Measurements from ENCODE around the gene FOXK2.

FOXK2 gene

DNA sequence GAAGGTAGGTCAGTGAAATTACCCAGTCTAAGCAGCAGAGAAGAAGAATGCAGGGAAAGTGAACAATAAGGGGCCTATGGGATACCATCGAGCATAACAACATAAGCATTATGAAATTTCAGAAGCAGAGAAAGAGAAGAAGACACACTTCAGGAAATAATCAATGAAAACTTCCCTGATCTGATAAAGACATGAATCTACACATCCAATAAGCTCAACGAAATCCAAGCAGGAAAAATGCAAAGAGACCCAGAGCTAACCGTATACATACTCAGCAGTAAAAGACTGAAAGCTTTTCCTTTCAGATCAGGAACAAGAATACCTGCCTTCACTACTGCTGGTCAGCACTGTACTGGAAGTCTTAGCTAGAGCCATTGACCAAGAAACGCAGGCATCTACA is 90.1 kb downstream of the FOXK2 start:
- DNase-seq (ENCODE audit: low spot score in 2 of 2) (no peak), ATAC-seq (no peak)
- Mint-ChIP-seq H3K4me3 (no peak overlapping the region), H3K27ac (peak overlapping the region; percentile 10), H3K9me3 (no peaks in the 10 kb centered on the region), H3K36me3 (peaks cover 98% of the 10 kb centered on the region), H3K4me1 (peaks cover 1% of the 10 kb centered on the region)

DNA sequence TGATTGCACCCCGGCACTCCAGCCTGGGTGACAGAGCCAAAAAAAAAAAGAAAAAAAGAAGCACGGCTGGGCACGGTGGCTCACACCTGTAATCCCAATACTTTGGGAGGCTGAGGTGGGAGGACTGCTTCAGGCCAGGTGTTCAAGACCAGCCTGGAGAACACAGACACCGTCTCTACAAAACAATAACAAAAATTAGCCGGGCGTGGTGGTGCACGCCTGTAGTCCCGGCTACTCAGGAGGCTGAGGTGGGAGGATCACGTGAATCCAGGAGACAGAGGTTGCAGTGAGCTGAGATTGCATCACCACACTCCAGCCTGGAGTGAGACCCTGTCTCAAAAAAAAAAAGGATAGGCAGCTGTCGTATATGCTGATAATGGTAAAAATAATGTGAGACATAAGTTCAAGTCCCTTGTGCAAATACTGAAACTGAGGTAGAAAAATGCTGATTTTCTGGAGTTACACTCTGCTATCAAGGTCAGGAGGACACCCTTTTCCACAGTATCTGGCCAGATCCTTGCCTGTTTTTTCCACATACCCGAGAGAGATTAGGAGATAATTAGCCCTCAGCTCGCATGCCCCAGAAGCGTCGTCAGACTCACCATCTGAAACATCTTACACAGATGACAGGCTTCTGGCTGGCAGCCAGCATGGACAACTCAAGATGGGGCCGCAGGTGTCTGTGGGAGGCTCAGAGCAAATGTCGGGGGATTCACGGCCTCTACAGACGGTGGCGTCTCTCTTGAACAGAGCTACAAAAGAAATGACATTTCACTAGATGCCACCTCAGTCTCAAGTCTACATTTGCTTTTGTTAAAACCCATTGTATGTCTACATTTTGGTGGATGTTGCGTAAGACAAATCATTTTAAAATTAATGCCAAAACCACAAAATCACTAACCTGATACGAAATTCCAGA is 91.9 kb downstream of the FOXK2 start:
- H3K36me3 Mint-ChIP-seq = peaks cover 98% of the 10 kb centered on the region
- DNase-seq (ENCODE audit: low spot score in 2 of 2) (no peak), ATAC-seq (no peak)
- no peak overlapping the region for H3K27ac Mint-ChIP-seq
- no peak overlapping the region for H3K4me3 Mint-ChIP-seq
- no peaks in the 10 kb centered on the region for H3K9me3 Mint-ChIP-seq
- no peaks in the 10 kb centered on the region for H3K4me1 Mint-ChIP-seq

- Mint-ChIP-seq H3K9me3 (no peaks in the 10 kb centered on the region), H3K4me3 (no peak overlapping the region), H3K4me1 (no peaks in the 10 kb centered on the region), H3K36me3 (peaks cover 100% of the 10 kb centered on the region), H3K27ac (peak overlapping the region; percentile 71)
- ATAC-seq = peak; percentile 43
- DNase-seq (ENCODE audit: low spot score in 2 of 2) = no peak
These were observed 94.0 kb downstream of the FOXK2 start for GRCh38 chr17:82613283-82614094.

- no peak overlapping the region for H3K4me3 Mint-ChIP-seq
- H3K36me3 Mint-ChIP-seq = peaks cover 100% of the 10 kb centered on the region
- DNase-seq (ENCODE audit: low spot score in 2 of 2) (no peak), ATAC-seq (no peak)
- no peaks in the 10 kb centered on the region for H3K4me1 Mint-ChIP-seq
- H3K27ac Mint-ChIP-seq = peak overlapping the region; percentile 71
- H3K9me3 Mint-ChIP-seq = no peaks in the 10 kb centered on the region
These were observed 94.6 kb downstream of the FOXK2 start for GRCh38 chr17:82614095-82614631.

DNA sequence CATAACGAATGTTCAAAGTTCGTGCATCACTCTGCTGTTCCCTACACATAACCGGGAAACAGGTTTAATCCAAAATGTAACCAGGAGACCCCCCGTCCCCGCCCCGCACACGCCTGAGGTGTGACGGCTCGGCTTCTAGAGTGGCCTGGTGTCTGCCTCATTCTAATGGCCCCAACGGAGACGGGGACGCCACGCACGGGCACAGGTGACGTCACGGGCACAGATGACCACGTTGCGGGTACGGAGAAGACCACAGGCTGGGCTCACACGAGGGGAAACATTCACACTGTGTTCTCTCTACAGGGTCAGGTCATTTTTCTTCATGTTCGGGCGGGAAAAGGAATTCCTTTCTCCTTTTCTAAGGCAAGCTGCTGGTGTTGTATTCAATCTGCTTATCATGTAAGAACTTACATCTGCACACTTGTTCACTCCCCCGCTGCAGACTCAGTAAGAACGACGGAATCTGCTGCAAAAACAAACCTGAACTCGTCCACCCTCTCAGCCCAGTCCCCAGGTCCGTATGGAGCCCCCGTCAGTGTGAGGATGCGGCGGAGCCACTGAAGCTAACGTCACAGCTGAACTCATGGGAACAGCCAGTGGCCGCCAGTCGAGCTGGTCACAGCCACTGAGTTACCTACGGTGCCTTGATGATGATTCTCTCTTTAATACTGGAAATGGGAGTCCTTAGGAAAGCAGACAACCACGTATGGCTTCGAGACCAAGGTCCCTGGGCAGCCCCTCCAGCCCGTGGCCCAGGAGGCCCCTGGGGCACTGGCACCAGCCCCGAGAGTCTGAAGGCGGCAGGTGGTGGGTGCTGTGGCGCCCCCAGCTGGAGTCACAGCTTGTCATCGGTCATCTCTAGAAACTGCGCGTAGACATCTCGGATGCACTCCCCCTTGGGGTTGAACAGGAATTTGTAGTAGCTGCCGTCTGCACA is 95.8 kb downstream of the FOXK2 start:
- Mint-ChIP-seq H3K9me3 (no peaks in the 10 kb centered on the region), H3K36me3 (peaks cover 100% of the 10 kb centered on the region), H3K4me1 (no peaks in the 10 kb centered on the region), H3K27ac (no peak overlapping the region), H3K4me3 (no peak overlapping the region)
- ATAC-seq (no peak), DNase-seq (ENCODE audit: low spot score in 2 of 2) (no peak)

GRCh38 chr17:82616021-82616711 is 96.6 kb downstream of the FOXK2 start:
- no peak overlapping the region for H3K27ac Mint-ChIP-seq
- no peak for DNase-seq (ENCODE audit: low spot score in 2 of 2)
- H3K36me3 Mint-ChIP-seq = peaks cover 100% of the 10 kb centered on the region
- H3K4me1 Mint-ChIP-seq = no peaks in the 10 kb centered on the region
- no peak overlapping the region for H3K4me3 Mint-ChIP-seq
- H3K9me3 Mint-ChIP-seq = no peaks in the 10 kb centered on the region
- ATAC-seq = no peak

DNA sequence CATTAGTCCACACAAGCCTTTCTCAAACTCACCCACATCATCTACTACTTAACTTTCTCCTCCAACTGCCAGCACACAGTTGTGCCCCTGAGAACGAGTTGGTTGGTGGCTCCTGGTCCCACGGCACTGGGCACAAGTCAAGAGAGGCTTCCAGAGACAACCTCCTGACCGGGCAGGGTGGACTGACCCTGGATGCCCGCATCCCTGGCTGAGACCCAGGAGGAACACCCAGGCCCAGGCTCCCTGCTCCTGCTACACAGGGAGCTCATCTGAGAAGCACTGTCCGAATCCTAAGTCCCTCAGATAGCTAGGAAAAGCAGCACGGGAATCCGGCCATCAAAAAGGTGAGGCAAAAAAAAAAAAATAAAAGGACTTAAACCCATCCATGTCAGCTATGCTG is 99.7 kb downstream of the FOXK2 start:
- ATAC-seq (no peak), DNase-seq (ENCODE audit: low spot score in 2 of 2) (no peak)
- Mint-ChIP-seq H3K36me3 (peaks cover 100% of the 10 kb centered on the region), H3K9me3 (no peaks in the 10 kb centered on the region), H3K27ac (peak overlapping the region; percentile 23), H3K4me1 (no peaks in the 10 kb centered on the region), H3K4me3 (no peak overlapping the region)

DNA sequence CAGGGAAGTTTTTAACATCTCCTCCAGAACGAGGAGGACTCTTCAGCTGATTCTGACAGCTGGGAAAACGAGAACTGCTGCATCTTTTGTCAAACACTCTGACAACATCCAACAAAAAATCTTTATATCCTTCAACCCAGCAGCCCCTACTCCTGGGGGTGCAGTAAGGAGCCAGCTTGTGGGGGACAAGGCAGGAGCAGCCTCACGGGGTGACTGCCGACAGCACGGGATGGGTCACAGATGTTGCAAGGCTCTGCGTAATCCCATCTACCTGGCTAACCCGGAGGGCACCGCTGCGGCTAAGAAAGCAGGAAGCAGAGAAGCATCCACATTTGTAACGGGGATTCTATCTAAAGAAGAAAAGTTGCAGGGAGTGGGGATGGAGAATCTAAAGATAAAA is 100.1 kb downstream of the FOXK2 start:
- H3K9me3 Mint-ChIP-seq = no peaks in the 10 kb centered on the region
- no peak overlapping the region for H3K4me3 Mint-ChIP-seq
- no peak for DNase-seq (ENCODE audit: low spot score in 2 of 2)
- no peak overlapping the region for H3K27ac Mint-ChIP-seq
- peaks cover 100% of the 10 kb centered on the region for H3K36me3 Mint-ChIP-seq
- H3K4me1 Mint-ChIP-seq = no peaks in the 10 kb centered on the region
- no peak for ATAC-seq

DNA sequence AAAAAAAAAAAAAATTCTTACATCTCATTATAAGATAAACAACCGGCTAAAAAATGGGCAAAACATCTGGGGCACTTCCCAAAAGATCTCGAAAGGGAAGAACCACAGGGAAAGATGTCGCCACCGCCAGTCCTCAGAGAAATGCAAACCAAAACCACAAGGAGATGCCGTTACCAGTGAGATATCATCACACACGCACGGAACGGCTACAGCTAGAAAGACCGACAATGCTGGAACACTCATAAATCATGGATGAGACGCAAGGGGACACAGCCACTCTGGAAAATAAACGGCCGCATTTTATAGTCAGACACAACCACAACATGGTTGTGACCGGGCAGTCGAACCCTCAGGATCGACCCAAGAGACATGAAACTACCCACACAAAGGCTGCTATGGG is 104.2 kb downstream of the FOXK2 start:
- H3K27ac Mint-ChIP-seq = no peak overlapping the region
- ATAC-seq (no peak), DNase-seq (ENCODE audit: low spot score in 2 of 2) (no peak)
- H3K36me3 Mint-ChIP-seq = peaks cover 100% of the 10 kb centered on the region
- no peak overlapping the region for H3K4me3 Mint-ChIP-seq
- H3K9me3 Mint-ChIP-seq = no peaks in the 10 kb centered on the region
- peaks cover 7% of the 10 kb centered on the region for H3K4me1 Mint-ChIP-seq

- peak overlapping the region; percentile 38 for H3K27ac Mint-ChIP-seq
- no peak overlapping the region for H3K4me3 Mint-ChIP-seq
- peaks cover 100% of the 10 kb centered on the region for H3K36me3 Mint-ChIP-seq
These were observed 107.9 kb downstream of the FOXK2 start for GRCh38 chr17:82627405-82627804.

GRCh38 chr17:82629748-82630147 is 110.2 kb downstream of the FOXK2 start:
- Mint-ChIP-seq H3K4me1 (peaks cover 31% of the 10 kb centered on the region), H3K4me3 (no peak overlapping the region), H3K36me3 (peaks cover 100% of the 10 kb centered on the region)

More at GRCh38 chr17:82627405-82627804, 107.9 kb downstream of the FOXK2 start:
- Mint-ChIP-seq H3K9me3 (no peaks in the 10 kb centered on the region), H3K4me1 (peaks cover 16% of the 10 kb centered on the region)
- ATAC-seq = no peak
- no peak for DNase-seq (ENCODE audit: low spot score in 2 of 2)

DNA sequence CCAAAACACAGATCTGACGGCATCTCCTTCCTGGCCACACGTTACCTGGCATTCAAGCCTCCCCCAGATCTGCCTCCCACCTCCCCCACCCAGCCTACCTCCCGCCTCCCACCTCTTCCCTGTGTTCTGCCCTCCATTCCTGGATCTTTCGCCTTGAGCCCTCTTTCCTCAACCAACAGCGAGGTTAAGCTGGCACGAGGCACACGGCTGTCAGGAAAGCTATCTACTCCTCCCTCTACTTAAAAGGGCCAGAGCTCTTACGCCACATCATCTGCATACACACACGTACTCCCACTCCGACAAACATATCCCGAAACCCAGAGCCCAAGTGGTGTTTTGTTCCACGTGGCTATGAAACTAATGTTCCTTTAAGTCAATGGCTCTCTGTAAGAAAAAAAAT is 110.7 kb downstream of the FOXK2 start:
- DNase-seq (ENCODE audit: low spot score in 2 of 2) (no peak), ATAC-seq (no peak)
- Mint-ChIP-seq H3K4me3 (no peak overlapping the region), H3K4me1 (peaks cover 34% of the 10 kb centered on the region), H3K27ac (no peak overlapping the region), H3K9me3 (no peaks in the 10 kb centered on the region), H3K36me3 (peaks cover 100% of the 10 kb centered on the region)

More at GRCh38 chr17:82629748-82630147, 110.2 kb downstream of the FOXK2 start:
- Mint-ChIP-seq H3K9me3 (no peaks in the 10 kb centered on the region), H3K27ac (peak overlapping the region; percentile 73)
- no peak for ATAC-seq
- no peak for DNase-seq (ENCODE audit: low spot score in 2 of 2)

- Mint-ChIP-seq H3K4me1 (peaks cover 41% of the 10 kb centered on the region), H3K27ac (no peak overlapping the region), H3K36me3 (peaks cover 100% of the 10 kb centered on the region), H3K4me3 (no peak overlapping the region), H3K9me3 (no peaks in the 10 kb centered on the region)
- DNase-seq (ENCODE audit: low spot score in 2 of 2) (no peak), ATAC-seq (no peak)
These were observed 112.0 kb downstream of the FOXK2 start for GRCh38 chr17:82631544-82631943.

DNA sequence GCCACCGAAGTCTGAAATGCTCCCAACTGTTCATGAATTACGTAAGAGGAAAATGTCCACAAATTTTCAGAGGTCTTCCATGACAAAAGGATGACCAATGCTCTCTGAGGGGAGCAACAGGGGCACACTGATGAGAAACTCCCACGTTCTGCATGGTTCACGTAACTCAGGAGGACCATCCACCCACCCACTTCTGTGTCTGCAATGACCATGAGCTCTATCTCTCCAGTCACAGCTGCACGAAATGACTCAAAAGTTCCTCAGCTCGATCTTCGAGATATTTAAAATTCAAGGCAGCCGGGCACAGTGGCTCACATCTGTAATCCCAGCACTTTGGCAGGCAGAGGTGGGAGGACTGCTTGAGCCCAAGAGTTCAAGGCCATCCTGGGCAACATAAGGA is 112.9 kb downstream of the FOXK2 start:
- no peak overlapping the region for H3K4me3 Mint-ChIP-seq
- ATAC-seq (no peak), DNase-seq (ENCODE audit: low spot score in 2 of 2) (no peak)
- H3K27ac Mint-ChIP-seq = no peak overlapping the region
- H3K36me3 Mint-ChIP-seq = peaks cover 100% of the 10 kb centered on the region
- no peaks in the 10 kb centered on the region for H3K9me3 Mint-ChIP-seq
- peaks cover 48% of the 10 kb centered on the region for H3K4me1 Mint-ChIP-seq
